Embryonic facial prominence (tissue), 1 donor: ENCODE data around the gene FDPS.
"Not testable (repeated sequence)": the region's sequence is repeated elsewhere in the genome, so short reads cannot be mapped to it uniquely, and the experiment has no call there.

Experiments
- DNase-seq: peaks from one replicate; pipeline ENCODE4 v3.0.0-alpha.2; 2016; ENCODE audit errors: extremely low spot score

FDPS gene

DNA sequence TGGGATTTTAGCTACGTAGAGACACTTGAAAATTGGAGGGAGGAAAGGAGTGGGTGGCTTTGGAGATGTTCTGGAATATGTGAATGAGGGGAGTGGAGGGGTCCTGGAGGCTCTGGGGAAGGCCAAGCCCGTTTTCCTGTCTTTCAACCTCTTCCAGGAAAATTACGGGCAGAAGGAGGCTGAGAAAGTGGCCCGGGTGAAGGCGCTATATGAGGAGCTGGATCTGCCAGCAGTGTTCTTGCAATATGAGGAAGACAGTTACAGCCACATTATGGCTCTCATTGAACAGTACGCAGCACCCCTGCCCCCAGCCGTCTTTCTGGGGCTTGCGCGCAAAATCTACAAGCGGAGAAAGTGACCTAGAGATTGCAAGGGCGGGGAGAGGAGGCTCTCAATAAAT is 11.6 kb downstream of the FDPS start:
- DNase-seq: no peak

DNA sequence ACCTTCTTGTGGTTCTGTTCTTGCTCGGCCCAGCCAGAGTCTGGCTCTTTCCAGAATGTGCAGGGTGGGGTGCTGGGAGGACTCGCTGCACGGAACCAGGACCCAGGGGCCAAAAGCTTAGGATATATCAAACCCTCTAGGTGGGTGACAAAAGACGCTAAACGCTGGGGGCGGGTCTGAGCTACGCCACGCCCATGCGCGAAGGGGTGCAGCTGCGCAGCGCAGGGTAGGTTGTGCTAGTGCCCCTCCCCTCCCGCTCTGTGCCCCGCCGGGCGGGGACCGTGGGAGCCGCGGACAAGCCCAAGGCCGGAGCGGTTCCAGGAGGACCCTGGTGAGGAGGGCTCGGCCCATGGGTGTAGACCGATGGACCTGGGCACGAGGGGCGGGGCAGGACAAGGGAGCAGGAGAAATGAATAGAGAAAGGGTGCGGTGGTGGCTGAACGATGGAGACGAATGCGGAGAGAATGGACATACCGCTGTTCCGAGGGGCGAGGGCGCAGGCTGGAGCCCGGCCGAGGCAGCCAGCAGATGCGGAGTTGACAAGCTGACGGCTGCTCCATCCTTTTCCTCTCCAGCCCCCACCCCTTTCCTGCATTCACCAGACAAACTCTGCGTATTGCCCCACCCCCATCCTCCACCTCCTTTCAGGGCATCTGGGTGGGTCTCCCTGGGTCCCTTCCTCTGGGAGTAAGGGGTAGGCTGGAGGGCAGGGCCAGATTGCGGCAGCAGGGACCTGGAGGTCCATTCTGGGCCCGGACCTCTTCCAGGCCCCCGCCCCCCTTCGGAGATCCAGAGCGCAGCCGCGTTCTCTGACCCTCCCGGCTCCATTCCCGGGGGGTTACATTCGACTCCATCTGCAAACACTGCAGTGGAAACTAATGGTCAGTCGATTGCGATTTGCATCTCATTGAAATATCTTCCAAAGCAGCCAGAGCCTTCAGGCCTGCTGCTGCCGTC is 12.3 kb downstream of the FDPS start, which contains the start of gene RUSC1:
TSS of gene RUSC1 (plus strand) at position 234 of the 957 bp plus-strand sequence. CDS start 880 bp downstream, outside the sequence.
- DNase-seq: no peak

DNA sequence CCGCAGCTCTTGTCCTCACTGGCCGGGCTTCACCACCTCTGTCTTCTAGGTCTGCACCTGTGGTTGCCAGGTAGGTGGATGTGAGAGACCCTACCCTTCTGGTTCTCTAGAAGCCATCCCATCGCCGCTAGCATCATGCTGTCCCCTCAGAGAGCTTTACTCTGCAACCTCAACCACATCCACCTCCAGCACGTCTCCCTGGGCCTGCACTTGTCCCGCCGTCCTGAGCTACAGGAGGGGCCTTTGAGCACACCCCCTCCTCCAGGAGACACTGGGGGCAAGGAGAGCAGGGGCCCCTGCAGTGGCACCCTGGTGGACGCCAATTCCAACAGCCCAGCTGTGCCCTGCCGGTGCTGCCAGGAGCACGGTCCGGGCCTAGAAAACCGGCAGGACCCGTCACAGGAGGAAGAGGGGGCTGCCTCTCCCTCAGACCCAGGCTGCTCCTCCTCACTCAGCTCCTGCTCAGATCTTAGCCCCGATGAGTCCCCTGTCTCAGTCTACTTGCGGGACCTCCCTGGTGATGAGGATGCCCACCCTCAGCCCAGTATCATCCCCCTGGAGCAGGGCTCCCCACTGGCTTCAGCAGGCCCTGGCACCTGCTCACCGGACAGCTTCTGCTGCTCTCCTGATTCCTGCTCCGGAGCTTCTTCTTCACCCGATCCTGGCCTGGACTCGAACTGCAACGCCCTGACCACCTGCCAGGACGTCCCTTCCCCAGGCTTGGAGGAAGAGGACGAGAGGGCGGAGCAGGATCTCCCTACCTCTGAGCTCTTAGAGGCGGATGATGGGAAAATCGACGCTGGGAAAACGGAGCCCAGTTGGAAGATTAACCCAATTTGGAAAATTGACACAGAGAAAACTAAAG is 13.2 kb downstream of the FDPS start:
- DNase-seq: no peak

DNA sequence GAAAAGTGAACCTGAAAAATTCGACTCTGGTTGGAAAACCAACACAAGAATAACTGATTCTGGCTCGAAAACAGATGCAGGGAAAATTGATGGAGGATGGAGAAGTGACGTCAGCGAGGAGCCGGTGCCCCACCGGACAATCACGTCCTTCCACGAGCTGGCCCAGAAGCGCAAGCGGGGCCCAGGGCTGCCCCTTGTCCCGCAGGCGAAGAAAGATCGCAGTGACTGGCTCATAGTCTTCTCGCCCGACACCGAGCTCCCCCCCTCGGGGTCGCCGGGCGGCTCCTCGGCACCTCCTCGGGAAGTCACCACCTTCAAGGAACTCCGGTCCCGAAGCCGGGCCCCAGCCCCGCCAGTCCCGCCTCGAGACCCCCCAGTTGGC is 13.9 kb downstream of the FDPS start:
- no peak for DNase-seq

DNA sequence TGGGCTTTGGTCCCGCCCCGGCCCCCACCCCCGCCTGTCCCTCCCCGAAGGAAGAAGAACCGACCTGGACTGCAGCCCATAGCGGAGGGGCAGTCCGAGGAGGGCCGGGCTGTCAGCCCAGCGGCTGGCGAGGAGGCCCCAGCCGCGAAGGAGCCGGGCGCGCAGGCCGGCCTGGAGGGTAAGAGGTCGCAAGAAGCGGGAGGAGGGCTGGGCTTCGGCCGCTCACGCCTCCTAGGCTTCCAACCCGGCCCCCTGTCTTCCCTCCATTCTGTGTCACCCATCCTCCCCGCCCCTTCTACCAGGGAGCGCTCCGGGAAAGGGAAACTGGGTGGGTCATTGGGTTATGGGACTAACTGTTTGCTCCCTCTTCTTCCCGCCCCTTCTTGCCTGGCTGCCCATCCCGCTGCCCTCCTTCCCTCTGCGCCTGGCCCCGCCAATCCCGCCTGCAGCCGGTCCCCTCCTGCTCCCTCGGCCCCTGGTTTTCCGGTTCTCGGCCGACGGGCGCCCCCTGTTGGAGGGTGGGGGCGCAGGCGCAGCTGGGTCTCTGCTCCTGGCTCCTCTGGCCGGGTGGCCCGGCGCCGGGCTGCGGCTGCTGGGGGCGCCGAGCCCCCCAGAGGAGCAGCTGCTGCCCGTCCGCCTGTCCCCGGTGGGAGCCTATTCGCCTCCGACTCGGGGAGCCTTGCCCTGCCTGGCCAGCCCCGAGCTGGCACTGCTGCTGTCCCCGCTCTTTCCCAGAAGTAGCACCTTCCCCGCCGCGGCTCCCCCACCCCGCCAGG is 14.5 kb downstream of the FDPS start:
- peak; percentile 71 for DNase-seq

DNA sequence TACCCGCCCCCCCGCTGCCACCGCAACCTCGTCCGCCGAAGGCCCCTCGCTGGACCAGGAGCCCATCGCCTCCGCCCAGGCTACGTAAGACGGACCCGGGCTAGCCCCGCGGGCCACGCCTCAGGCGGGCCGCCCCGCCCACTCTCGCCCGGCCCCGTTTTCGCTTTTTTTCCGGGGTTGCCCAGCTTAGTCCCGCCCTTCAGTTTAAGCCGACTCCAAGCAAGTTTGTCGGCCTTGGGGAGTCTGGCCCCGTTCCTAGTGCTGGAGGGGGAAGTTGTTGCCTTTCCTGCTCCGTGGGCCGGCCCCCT is 15.0 kb downstream of the FDPS start:
- DNase-seq: peak; percentile 36

DNA sequence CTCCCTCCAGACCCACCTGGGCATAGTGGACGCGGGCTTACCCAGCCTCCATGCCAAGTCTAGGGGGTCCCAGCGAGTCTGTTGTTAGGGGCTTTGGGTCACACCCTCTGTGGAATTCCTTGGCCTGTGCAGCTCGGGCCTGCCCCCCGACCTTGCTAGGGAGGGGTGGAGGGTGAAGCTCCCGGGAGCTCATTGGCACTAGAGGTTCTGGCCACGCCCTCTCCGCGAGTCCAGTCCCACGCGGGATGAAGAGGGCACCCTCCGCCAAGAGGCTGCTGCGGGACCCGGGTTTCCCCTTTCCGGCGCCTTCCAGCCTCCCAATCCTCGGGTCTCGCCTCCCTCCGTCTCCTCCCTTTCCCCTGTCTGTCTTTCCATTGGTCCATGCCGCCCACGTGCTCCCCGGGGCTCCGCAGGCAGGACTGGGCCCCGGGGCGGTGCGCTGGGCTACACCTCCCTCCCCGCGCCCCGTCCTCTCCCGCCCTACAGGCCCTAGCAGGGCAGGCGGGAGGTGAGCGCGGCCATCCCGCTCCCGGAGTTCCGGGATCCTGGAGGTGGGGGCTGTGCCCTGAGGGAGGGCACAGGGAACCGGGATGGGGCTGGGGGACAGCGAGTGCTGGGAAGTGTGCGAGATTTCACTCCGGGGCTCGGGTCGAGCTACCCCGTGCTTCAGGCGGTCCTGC is 15.5 kb downstream of the FDPS start:
- peak; percentile 89 for DNase-seq

DNA sequence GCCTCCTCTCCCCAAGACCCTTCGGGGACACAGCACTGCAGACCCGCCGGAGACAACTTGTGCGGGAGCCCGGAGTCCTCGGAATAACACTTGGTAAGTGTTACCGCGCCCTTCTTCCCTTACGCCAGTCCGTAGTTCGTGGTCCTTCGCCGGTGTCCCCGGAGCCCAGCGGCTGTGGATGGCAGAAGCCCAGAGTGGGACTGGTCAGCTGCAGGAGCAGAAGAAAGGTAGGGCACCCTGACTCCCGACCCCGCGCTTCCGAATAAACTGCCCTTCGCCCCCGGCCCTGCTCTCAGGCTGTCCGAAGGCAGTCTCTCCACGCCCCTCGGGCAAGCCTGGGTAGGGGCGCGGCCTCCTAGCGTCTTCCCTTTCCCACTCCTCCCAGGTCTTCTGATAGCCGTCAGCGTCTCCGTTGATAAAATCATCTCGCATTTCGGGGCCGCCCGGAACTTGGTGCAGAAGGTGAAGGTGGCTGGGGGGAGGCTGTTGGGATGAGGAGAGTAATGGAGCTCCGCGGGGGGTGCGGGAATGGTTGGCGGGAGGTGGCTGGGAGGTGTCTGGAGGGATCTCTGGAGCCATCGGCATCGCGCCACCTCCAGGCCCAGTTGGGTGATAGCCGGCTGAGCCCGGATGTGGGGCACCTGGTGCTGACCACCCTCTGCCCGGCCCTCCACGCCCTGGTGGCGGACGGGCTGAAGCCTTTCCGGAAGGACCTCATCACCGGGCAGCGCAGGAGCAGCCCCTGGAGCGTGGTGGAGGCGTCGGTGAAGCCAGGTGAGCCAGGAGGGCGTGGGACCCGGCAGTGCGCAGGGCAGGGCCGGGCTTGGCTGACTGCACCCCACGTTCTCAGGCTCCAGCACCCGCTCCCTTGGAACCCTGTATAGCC is 16.3 kb downstream of the FDPS start:
- no peak for DNase-seq

DNA sequence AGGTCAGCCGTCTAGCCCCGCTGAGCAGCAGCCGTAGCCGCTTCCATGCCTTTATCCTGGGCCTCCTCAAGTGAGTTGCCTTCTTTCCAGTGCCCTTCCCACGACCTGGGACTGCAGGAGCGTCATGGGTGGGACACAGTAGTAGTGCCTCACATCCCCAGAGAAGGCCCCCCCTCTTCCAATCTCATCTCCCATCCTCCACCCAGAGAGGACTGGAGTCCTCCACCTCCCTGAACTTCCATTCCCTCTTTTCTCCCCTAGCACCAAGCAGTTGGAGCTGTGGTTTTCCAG is 16.9 kb downstream of the FDPS start:
- DNase-seq: no peak

DNA sequence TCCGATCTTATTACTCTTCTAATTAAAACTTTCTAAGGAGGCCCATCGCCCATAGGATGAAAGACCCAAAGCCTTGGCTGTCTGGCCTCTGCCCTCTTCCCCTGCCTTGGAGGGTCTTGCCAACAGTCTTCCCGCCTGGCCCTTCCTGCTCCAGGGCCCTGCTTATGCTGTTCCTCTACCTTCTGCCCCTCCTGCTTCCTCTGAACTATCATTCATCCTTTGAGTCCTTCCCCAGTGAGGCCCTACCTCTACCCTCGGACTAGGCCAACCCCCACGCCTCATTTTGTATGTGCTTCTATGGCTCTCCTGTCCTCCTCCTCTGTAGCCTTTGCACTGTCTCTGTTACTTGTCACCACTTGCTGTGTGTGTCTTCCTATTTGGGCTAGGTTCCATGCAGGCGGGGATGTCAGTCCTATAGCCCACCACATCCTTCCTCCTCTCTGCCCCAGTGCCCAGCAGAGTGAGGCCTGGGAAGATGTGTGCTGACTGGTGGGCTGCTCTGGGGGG is 17.4 kb downstream of the FDPS start:
- no peak for DNase-seq

DNA sequence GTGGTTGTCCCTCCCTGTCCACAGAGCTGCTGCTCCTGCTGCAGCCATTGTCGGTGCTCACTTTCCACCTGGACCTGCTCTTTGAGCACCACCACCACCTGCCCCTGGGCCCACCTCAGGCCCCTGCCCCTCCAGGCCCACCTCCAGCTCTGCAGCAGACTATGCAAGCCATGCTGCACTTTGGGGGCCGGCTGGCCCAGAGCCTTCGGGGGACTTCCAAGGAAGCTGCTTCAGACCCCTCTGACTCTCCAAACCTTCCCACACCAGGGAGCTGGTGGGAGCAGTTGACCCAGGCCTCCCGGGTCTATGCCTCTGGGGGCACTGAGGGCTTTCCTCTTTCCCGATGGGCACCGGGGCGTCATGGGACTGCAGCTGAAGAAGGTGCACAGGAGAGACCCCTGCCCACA is 18.0 kb downstream of the FDPS start:
- no peak for DNase-seq

DNA sequence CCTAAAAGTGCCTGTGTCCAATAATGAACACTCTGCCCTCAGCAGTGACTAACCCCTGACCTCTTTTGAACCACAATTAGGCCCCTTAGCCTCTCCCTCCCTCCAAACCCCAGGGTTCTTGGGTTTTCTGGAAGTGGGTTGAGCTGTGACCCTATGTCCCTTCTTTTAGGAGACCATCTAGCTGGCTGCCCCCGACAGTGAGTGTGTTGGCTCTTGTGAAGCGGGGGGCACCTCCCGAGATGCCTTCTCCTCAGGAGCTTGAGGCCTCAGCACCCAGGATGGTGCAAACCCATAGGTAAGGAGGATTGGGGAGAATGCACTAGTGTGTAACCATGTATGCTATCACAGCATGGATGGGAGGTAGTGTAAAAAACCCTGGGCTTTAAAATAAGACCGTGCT is 19.3 kb downstream of the FDPS start:
- no peak for DNase-seq

DNA sequence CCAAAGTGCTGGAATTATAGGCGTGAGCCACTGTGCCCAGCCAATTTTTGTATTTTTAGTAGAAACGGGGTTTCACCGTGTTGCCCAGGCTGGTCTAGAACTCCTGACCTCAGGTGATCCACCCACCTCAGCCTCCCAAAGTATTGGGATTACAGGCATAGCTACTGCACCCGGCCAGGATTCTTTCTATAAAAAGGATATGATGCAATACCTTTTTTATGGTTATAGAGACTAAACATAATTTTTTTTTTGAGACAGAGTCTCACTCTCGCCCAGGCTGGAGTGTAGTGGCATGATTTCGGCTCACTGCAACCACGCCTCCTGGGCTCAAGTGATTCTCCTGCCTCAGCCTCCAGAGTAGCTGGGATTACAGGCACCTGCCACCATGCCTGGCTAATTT is 20.2 kb downstream of the FDPS start:
- DNase-seq: not testable (repeated sequence)

DNA sequence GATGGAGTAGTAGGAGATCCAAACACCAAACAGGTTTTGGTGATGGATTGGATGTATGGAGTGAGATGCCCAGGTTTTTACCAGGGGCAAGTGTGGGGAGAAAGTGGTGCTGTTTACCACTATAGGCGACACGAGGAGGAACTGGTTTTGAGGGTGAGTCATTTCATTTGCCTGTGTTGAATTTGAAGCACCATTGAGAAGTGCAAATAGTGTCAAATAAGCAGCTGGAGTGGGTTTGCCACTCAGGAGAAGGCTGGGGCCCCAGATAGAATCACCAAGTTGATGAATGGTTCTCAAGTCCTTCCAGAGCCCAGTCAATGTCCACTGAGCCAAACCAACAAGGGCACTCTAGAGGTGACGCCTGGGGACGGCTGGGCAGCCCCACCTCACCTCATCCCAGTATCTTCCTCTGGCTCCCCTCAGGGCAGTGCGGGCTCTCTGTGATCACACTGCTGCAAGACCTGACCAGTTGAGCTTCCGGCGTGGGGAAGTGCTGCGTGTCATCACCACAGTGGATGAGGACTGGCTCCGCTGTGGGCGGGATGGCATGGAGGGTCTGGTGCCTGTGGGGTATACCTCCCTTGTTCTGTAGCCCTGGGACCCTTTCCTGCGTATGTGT is 21.4 kb downstream of the FDPS start:
- no peak for DNase-seq

DNA sequence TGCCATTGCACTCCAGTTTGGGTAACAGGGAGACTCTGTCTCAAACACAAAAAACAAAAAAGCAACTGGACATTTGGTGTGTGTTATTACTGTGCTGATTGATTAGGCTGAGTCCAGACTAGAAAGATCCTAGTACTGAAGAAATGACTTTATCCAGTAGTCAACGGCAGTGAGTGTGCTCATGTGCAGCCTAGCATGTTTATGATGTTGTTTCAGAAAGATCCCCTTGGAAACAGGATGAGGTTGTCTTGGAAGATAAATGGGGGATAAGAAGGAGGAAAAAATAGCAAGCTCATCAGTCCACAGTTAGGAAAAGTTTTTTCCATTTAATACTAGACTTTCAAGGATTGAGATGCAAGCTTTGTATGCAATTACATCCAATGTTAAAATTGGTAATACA is 26.3 kb downstream of the FDPS start:
- DNase-seq: no peak

DNA sequence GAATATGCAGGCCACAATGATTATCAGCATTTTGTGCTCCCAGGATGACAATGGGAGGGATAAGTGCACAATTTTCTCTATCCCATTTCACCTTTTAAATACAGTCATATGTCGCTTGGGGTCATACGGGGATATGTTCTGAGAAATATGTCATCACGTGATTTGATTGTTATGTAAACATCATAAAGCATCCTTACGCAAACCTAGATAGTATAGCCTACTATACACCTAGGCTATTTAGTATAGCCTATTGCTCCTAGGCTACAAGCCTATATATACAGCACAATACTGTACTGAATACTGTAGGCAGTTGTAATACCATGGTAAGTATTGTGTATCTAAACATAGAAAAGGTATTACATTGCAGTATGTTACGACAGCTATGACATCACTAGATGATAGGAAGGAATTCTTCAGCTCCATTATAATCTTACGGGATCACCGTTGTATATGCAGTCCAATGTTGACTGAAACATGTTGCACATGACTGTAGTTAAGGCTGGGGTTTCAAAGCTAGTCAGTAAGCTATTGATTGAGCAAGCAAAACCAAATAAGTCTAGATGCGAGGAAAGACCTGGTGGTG is 30.9 kb downstream of the FDPS start:
- no peak for DNase-seq

DNA sequence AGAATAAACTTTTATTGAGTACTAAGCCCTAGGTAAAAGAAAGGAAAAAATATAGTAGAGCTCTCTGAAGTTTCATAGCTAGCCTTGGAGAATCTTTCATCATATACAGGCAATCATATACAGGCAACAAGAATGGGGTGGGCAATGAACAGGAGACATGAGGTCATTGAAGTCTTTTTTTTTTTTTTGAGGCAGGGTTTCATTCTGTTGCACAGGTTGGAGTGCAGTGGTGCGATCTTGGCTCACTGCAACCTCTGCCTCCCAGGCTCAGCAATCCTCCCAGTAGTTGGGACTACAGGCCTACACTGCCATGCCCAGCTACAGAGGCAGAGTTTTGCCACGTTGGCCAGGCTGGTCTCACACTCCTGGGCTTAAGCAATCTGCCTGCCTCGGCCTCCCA is 34.2 kb downstream of the FDPS start:
- DNase-seq: no peak

DNA sequence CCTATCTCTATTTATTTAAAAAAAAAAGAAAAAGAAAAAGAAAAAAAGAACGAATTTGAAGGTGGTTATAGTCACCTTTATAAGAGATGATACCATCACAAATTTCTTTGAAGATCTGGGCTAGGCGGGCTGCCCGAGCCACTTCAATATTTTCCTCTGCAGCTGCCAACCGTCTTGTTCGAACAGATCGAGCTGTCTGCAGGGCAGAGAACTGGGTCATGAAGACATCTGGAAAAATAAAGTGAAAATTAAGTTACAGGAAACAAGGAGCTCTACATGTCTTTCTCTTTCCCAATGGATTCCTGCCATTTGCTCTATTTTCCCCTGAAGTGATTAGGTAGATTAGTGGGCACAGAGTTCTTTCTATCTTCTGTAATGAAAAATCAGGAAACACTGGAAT is 44.0 kb downstream of the FDPS start:
- no peak for DNase-seq

DNA sequence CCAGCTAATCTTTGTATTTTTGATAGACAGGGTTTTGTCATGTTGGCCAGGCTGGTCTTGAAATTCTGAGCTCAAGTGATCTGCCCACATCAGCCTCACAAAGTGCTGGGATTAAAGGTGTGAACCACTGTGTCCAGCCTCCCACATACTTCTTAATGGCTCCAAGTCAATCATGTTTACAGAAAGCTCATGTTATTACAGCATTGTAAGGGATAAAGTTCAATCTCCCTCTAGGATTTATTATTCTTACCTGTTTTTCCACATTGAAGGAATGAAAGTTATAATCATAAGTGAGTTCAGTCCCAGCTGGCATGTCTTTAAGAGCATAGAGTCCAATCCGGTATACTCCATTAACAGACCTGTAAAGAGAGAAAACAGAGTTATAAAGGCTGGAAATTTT is 51.4 kb downstream of the FDPS start:
- DNase-seq: no peak
